ENCODE measurements around the gene APOL2. TPM values are rescaled to one million over a fixed set of nuclear protein-coding genes. Genes with fewer than 3 reads are reported as not detected.
"Not testable (repeated sequence)": the region's sequence is repeated elsewhere in the genome, so short reads cannot be mapped to it uniquely, and the experiment has no call there.

APOL2 gene
- total RNA-seq, 1 donor from 2014 or later: 52.7 TPM

- DNase-seq (ENCODE audit: low spot score): no peak
These were observed 41.7 kb downstream of the APOL2 start for GRCh38 chr22:36197514-36198146.

GRCh38 chr22:36197065-36197440, 42.3 kb downstream of the APOL2 start:
- DNase-seq (ENCODE audit: low spot score): no peak

DNA sequence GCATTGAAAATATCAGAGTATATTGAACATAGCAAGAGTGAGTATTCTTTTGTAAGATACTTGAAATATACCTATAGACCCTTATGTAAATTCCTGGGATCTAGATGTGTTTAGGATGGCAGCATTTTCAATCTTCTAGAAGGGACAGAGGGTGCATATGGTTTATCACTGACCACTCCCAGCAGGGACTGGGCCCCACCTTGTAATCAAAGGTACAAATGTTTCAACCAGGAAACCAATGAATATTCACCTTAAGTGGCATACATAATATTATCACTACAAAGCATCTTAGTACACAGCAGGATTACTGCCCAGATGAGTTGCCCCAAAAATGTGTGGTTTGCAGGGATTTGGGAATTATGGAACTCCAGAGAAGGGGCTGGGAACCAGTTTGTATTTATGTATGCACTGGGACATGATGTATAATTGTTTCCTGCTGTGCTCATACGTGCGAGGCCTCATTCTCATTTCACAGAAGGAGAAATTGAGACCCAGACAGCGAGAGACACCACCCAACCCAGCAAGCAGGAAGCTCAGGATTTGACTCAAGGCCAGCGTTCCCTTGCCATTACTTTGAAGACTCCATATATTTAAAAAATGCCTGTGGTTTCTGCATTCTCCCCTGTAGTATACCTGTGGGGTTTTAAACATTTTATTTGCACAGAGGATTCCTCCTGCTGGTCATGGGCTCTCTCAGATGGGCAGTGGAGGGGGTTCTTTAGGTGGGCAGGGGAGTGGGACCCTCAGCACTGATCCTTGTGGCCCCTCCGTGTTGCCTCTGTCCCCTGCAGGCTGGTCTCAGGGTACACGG, 42.9 kb downstream of the APOL2 start:
- DNase-seq (ENCODE audit: low spot score): no peak

DNA sequence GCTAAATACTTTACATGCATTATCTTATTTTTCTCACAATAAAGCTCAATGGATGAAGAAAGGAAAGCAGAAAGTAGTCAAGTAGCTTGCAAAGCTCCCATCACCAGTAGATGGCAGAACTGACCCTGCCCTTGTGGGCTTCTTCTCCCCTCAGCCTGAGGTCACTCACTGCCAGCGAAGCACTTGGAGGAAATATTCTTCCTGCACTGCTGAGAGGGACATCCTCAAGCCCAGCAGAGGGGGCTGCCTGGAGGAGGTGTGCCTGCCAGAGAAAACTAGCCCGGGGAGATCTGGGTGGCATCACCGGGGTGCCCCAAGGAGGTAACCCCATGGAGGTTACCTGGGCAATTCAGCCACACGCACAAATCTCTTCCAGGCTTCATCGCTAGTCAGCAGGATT, 44.4 kb downstream of the APOL2 start:
- peak; percentile 68 for DNase-seq (ENCODE audit: low spot score)

DNA sequence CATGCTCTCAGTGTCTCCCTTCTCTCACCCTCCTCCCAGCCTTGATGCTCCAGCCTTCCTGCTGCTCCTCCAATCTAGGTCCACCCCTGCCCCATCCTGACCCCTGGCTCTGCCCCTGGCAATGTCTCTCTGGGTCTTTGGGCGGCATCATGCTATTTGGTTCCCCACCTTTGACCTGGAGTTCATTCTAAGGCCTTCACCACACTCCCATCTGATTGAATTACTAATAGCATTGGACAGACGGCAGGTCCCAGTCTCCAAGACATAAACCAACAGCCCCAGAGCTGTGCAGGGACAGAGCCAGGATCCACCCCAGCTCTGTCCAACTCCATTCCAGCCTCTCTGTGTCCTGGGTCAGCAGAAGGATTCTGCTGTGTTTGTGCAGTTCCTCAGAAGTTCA, 44.9 kb downstream of the APOL2 start:
- DNase-seq (ENCODE audit: low spot score): no peak

DNA sequence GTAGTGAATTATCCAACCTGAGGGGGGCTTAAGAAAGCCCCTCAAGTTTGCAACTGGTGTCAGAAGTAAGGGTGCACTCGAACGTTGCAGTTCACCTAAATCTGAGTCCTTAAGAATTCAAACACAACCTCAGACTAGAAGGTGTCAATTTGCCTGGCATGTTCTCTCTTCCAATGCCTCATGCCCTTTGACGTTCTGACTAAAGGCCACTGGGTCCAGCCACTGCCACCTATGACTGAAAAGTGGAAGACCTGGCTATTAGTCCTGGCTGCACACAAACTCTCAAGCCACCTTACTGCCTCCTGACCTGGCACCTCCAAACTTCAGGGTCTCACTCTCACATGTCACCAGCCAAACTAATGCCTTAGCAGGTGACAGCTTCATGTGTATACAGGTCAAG, 45.8 kb downstream of the APOL2 start:
- no peak for DNase-seq (ENCODE audit: low spot score)

DNA sequence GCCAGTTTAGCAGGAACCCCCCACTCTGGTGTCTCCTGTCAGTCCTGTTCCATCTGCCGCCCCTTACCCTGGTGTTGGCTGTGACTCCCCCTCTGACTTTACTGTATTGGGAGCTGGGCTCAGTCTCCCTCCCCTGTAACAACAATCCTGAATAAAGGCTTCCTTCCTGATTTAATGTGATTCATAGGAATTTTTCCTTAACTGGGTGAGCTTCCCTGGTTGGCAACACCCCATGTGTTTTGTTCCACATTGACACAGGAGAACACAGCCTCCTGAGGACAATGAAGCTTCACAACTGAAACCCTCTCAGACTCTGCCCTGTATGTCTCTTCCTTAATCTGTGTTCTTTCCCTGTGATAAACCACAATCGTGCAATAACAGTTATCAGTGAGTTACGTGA, 46.2 kb downstream of the APOL2 start:
- DNase-seq (ENCODE audit: low spot score): no peak

DNA sequence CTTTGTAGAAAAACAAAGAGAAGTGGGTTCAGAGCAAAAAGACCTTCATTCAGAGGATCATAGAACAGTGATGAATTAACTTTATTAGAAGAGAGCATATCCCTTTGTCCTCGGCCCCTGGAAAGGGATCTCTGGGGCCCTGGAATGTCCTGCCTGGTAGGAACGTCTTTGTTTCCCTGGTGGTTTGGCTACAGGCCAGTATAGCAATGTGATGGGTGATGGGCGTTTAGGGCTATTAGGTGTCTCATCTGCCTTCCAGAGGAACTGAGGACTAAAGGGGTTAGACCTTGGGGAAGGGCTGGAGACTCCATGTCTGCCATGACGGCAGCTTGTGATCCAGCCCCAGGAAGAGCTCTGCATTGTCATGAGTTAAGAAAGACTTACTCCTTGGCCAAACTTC, 46.8 kb downstream of the APOL2 start:
- no peak for DNase-seq (ENCODE audit: low spot score)

GRCh38 chr22:36191106-36191836, 48.1 kb downstream of the APOL2 start:
- DNase-seq (ENCODE audit: low spot score): peak; percentile 64

DNA sequence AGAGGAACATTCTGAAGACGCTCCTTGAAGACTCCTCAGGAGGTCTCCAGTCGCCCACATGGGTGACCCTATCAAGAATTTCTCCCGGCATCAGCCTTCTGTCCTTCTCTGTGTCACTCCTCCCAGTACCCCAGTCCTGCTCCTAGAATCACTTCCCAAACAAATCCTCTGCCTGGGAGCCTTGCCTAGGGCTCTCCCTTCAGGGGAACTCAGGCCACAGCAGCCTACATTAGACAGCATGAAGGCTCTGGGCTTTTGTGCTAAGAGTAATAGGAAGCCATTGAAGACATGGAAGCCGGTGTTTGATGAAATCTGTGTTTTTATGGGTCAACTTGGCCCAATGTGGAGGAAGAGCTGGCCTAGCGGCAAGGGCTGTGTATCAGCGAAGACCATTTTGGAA, 51.5 kb downstream of the APOL2 start:
- DNase-seq (ENCODE audit: low spot score): not testable (repeated sequence)

GRCh38 chr22:36185828-36186624, 53.3 kb downstream of the APOL2 start:
- no peak for DNase-seq (ENCODE audit: low spot score)

DNA sequence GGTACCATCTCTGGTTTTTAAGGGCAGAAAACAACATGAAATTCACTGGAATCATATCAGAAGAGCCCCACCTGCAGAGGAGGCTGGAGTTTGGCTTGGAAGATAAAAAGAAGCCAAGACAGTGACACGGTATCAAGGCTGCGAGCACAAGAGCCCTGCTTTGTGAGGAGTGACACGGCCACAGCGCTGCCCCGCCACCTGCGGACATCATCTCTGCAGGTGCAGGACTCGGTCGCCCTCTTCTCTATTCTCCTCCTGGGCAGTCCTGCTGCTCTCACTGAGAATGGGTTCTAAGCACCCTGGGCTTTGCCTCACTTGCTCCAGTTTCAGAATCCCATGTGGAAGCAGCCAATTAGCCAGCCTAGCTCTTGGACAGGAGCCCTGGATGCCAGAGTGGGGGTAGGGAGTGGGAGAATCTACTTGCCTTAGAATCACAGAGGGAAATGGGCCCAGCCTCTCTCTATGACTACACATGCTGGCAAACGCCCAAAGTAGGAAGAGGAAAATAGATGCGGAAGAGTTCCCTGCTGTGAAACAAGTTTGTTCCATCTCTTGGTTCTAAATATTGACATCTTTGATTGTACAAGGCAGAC, 54.8 kb downstream of the APOL2 start:
- DNase-seq (ENCODE audit: low spot score): no peak

- no peak for DNase-seq (ENCODE audit: low spot score)
These were observed 55.9 kb downstream of the APOL2 start for GRCh38 chr22:36183446-36183845.

DNA sequence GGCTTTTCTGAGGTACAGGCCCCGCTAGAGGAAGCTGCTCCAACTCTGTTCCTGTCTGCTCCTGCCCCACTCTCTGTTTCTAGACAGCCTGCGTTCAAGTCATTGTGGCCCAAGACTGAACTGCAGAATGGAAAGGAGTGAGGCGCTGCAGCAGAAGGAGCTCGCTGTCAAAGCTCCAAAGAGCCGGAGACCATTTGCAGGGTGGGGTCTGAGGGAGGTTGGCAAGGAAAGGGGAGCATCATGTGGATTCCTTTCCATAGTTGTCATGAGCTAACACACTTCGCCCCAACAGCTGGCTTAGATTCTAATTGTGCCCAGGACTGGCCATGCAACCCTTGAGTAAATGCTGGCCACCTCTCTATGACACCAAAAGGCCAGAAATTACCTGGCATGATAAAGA, 56.5 kb downstream of the APOL2 start:
- DNase-seq (ENCODE audit: low spot score): no peak

DNA sequence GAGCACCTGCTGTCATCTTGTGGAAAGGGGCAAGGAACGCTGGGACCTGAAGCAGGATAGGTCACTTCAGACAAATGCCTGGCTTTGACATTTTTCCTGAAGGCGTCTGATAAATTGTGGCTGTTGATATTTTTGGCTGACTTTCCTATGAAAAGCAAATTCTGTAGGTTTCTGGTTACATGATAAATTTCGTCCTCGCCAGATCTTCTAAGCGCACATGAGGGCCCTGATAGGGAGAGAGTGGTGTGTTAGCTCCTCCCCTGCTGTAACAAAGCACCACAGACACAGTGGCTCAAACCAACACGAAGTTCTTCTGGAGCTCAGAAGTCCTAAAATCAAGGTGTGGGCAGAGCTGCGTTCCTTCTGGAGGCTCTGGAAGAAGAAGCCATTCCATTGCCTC, 57.3 kb downstream of the APOL2 start:
- no peak for DNase-seq (ENCODE audit: low spot score)

- DNase-seq (ENCODE audit: low spot score): no peak
These were observed 58.4 kb downstream of the APOL2 start for GRCh38 chr22:36180928-36181327.

DNA sequence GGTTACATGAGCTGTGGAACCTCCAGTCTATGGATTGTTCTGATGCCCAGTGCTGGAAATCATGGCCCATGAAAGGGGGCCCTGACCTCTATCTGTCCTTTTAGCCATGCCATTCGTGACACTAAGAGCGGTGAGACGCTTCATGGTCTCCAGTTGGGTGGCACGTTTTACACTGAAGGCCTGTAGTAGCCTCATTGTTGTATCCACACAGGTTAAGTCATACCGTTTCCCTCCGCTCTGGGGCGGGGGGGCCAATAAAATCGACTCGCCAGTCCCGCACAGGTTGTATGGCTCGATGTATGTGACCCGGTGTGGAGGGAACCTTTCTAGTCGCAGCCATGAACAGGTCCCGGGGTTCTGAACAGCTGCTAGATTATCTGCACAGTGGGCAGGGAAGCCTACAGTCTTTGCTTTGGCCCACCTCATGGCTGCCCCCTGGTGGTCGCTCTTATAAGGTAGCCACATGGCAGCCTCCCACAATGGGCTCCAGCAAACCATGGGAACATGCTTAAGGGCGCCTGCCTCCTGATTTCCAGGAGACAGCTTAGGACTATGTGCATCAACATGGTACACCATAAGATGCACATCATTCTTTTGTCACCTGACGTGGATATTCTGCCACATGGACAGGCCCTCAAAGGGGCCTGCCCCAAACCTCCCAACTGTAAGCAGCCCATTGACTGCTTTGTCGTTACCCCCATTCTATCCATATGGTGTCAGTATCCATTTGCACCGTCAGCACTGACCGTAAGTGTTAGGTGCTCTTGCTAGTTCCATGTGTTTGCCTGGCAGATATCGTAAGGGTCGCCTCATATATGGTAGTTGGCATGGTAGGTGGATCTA, 59.1 kb downstream of the APOL2 start:
- peak; percentile 89 for DNase-seq (ENCODE audit: low spot score)

DNA sequence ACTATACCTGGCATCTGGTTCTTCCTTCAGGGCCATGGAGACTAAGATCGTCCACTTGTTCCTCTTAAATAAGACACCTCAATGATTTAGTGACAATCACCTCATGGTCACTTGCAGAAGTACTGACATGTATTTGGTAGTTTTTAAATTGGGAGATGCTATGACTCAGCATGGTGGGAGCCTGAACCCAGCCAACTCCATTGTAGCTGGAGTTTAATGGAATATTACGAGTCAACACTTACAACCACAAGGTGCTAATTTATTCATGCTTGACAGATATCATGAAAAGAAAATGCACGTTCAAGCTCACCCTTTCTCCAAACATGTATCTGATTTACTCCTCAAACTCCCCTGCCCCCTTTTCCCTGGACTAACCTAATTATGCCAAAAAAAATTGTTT, 62.2 kb downstream of the APOL2 start:
- no peak for DNase-seq (ENCODE audit: low spot score)
